NCI-H2029 (cell line): ENCODE results near the gene CYP26B1.
"Not testable (repeated sequence)": the region's sequence is repeated elsewhere in the genome, so short reads cannot be mapped to it uniquely, and the experiment has no call there.

Source experiments
- DNase-seq: peaks from one replicate; lab custom pipeline; 2025; lab: John Stamatoyannopoulos, UW

CYP26B1 gene

GRCh38 chr2:72109291-72109690, 38.4 kb downstream of the CYP26B1 start:
- DNase-seq, result no peak

GRCh38 chr2:72108121-72108520, 39.5 kb downstream of the CYP26B1 start:
- no peak for DNase-seq

- DNase-seq, result no peak
Observed at GRCh38 chr2:72106978-72107377, 40.7 kb downstream of the CYP26B1 start.

GRCh38 chr2:72104821-72105588, 42.7 kb downstream of the CYP26B1 start:
- no peak for DNase-seq

DNA sequence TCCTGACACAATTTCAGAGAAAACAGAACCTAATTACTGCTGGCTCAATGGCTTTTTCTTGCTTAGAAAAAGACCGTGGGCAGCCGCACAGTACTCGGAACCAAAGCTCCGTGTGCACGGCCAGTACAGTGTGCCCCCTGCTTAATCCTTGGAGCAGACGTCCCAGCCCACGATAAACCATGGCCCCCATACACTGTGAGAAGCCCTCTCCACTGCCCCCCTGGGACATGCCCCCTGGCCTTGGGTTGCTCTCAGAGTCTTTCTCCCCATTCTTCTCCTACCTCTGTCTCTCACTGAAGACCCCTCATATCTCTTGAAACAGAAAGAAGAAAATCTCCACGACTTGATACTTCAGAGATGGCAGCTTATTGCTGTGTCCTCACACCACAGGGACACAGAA, 44.0 kb downstream of the CYP26B1 start:
- no peak for DNase-seq

- no peak for DNase-seq
Observed at GRCh38 chr2:72103161-72103560, 44.5 kb downstream of the CYP26B1 start.

- no peak for DNase-seq
Observed at GRCh38 chr2:72098935-72099334, 48.7 kb downstream of the CYP26B1 start.

DNA sequence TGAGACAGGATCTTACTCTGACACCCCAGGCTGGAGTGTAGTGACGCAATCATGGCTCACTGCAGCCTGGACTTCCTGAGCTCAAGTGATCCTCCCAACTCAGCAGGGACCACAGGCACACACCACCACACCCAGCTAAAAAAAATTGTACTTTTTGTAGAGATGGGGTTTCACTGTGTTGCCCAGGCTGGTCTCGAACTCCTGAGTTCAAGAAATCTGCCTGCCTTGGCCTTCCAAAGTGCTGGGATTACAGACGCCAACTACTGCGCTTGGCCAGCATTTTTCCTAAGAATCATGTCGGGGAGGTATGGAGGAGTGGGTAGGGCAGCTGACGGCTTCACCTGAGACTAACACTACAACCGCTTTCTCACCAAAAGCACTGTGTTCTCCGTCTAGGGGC, 50.4 kb downstream of the CYP26B1 start:
- no peak for DNase-seq

- no peak for DNase-seq
Observed at GRCh38 chr2:72096181-72096580, 51.5 kb downstream of the CYP26B1 start.

DNA sequence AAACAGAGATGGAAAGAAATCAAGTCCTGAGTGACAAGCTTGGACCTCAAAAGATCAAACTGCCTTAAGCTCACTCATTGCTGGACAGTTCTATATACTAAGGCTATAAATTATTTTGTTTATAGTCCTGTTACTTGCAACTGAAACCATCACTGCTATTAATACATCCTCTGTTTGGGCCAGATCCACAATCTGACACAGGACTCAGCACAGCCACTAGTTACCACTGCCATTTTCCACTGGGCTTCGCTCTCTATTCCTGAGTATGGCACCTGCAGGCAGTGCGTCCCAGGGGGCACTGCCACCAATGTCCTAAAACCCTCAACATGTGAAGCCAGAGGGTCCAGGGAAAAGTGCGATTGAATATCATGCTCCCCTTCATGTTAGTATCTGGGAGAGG, 52.3 kb downstream of the CYP26B1 start:
- no peak for DNase-seq

DNA sequence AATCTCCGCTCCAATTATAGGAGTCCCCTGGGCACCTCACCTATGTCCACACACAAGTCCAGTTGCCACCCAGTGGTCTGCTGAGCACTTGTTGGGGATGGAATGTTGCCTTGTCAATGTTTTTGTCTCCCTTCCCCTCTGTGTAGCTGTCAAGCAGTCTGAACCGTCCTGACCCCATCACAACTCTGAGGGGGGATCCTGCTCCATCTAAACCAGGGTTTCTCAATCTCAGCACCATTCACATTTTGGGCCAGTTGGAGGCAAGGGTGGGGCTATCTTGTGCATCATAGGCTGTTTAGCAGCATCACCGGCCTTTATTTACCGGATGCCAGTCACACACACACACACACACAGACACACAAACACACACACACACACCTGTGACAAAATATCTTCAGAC, 53.0 kb downstream of the CYP26B1 start:
- no peak for DNase-seq

DNA sequence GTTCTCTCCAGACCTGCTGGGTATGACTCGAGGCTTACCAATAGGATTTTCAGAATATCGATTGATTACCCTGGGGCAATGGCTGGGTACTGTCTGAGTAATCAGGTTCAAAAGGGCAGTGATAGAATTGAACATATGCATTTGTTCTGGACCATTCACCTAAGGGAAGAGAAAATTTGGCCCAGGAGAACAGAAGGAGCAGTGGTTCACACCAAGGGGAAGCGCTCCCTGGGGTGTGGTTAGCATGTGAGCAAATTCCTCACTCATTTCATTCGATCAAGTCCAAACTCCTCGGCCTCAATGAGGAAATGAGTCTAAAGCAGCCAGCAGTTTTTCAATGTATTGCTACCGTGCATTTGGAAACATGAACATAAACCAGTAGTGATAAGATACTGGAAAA, 55.6 kb downstream of the CYP26B1 start:
- no peak for DNase-seq

DNA sequence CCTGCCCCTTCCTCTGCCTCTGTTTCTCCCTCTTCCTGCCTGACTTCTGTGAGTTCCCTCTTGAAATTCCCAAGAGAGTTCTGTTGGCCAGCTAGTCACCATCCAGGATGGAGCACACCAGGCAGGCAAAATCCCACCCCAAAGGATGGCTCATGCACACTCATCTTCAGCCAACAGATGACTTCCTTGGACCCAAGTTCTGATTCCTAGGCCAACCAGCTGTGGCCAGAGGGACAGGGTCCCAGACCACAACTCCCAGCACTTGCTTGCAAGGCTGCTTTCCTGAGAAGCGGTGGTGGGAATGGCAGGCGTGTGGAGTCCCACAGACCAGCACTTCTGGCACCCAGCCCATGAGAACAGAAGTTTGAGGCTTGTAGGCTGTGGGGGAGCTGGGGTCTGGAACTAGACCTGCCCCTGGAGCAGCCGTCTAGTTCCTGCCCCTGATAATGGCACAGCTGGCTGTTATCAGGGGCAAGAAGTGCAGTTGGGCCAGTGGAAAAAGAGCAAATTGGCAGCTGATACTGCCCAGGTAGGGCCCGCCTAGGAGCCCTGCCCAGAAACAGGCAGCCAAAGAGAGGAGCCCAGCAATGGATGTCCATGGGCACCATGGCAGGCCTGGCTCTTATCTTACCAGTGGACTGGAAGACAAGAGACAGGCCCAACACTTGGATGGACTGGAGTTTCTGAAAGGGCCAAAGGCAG, 56.7 kb downstream of the CYP26B1 start:
- no peak for DNase-seq

DNA sequence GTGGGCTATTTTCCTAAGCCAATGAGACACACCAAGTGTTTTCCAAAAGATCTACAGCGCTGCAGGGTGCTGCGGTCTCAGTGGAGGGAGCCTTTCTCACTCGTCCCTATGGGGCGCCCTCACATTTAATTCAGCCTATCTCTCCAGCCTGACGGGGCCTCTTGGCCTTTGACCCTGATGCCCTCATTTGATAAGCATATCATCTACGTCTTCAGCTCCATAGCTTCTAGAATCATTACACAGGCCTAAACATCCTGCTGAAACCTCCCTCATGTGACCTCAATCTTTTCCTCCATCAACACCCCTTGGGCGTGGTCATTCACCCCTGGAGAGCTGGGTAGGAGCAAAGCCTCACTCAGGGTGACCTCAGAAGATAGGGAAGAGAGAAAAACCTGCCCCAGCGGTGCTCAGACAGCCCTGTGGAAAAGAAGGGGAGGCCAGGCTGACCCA, 57.4 kb downstream of the CYP26B1 start:
- DNase-seq, result no peak

- no peak for DNase-seq
Observed at GRCh38 chr2:72089537-72089936, 58.1 kb downstream of the CYP26B1 start.

DNA sequence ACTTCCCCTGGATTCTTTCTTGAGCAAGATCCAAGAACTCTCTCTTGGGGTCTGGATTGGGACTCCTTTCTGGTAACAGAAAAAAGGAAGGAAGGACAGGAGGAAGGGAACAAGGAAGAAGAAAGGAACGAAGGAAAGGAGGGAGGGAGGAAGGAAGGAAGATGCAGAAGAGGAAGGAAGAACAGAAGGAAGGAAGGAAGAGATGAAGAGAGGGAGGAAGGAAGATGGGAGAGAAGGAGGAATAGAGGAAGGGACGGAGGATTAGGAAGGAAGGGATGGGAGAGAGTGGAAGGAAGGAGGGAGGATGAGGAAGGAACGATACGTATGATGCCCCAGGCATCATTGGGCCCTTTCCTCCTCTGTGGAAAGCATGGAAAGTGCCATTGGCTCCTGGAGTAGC, 58.6 kb downstream of the CYP26B1 start:
- no peak for DNase-seq

DNA sequence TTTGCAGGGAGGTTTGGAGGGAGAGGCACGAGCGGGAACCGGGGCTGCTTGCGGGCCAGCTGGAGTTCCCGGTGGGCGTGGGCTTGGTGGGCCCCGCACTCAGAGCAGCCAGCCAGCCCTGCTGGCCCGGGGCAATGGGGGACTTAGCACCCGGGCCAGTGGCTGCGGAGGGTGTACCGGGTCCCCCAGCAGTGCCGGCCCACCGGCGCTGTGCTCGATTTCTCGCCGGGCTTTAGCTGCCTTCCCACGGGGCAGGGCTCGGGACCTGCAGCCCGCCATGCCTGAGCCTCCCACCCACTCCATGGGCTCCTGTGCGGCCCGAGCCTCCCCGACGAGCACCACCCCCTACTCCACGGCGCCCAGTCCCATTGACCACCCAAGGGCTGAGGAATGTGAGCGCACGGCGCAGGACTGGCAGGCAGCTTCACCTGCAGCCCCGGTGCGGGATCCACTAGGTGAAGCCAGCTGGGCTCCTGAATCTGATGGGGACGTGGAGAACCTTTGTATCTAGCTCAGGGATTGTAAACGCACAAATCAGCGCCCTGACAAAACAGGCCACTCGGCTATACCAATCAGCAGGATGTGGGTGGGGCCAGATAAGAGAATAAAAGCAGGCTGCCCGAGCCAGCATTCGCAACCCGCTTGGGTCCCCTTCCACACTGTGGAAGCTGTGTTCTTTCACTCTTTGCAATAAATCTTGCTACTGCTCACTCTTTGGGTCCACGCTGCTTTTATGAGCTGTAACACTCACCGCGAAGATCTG, 60.6 kb downstream of the CYP26B1 start:
- DNase-seq, result not testable (repeated sequence)

DNA sequence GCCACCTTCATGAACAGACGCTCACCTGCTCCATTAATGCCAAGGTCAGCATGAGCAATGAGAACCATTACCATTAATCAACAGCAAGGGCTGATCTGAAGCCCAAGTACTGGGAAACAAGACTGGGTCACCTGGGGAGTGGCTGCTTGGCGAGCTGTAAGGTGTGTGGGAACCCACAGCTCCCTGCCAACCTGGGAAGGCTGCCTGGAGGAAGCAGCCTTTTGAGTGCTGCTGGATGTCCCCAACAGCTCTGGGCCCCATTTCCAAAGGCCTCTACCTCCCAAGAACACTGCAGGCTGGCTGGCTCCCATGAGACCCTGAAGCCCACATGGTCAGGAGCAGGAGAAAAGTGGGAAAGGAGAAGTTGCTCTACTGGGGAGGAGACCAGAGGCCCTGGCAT, 62.1 kb downstream of the CYP26B1 start:
- DNase-seq, result no peak

DNA sequence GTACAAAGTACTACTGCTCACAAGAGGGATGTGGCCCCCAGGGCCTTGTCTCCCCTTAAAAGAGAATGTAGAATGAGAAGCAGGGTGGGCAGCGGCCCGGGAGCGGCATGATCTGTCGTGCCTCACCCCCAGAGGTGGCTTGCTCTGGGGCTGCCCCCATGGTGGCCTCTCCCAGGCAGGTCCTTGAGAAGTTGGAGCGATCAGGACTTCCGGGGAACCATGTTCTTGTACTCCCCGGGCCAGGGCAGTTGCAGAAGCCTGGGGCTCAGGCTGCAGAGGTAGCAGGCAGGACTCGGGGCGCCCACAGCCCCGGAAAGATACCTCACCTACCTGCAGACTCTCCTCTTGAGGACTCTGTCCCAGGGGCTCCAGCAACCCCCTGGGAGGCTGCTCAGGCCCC, 62.6 kb downstream of the CYP26B1 start:
- no peak for DNase-seq

- no peak for DNase-seq
Observed at GRCh38 chr2:72084584-72084976, 63.1 kb downstream of the CYP26B1 start.

DNA sequence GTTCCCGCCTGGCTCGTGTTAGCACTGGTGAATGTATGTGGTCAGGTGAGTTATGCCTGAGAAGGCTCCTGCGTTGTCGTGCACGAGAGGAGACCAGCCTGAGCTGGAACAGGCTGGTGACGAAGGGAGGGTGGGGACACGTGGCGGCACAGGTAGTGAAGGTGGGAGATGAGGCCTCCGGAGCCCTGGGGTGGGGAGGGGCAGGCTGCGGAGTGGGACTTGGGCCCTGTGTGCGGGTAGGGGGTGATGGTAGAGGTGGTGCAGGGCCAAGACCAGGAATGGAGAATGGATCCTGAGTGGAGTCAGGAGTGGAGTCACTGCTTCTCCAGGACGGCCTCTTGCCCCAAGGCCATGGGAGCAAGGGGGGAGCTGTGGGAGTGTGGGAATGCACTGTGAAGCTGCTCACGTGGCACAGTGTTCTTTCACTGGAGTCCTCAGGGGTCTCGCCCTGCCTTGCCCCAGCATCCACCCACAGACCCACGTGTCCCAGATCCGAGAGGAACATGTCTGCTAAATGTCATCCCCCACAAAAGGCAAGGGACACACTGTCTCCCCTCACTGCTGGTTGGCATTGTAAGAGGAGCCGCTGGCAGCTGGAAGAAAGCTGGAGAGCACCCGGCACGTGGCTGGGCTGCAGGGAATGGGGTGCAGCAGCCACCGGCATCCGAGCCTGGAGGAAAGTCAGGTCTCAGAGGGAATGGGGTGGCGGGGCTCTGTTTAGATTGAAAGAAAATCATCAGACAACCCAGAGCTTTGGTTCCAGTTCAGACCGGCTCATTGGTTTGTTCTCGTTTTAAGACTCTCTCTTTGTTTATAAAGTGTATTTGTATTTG, 63.7 kb downstream of the CYP26B1 start:
- no peak for DNase-seq

DNA sequence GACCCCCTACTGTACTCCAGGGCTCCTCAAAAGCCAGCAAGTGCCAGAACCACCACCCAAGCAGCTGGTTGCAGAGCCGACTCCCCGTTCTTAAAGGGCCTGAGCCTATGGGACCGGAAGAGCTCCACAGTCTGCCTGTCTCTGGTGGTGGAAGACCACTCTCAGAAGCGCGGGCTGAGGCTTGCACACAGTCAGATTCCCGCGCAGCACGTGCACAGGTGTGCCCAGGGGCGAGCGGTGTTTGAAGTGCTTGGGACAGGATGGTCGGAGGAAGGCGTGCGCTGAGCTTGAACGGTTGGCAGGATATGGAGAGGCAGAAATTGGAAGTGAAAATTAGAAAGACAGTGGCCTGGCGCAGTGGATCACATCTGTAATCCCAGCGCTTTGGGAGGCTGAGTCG, 64.8 kb downstream of the CYP26B1 start:
- DNase-seq, result no peak
